HEK293 (cell line): ENCODE results near the gene DENND1C.

ENCODE experiments used
- CTCF ChIA-PET: fragments of 350-600 bp; formaldehyde crosslinking; extraction: SDS; loops from one replicate; lab custom pipeline; 2021; ENCODE audit warnings: antibody characterized with exemption; lab: Yijun Ruan, JAX
- POLR2A ChIA-PET: fragments of 300-600 bp; formaldehyde crosslinking; extraction: SDS; loops from one replicate; lab custom pipeline; 2020; ENCODE audit warnings: antibody characterized with exemption, inconsistent platforms; lab: Yijun Ruan, JAX
- H3K27ac ChIP-seq: fragments of 200-500 bp; sonication (Bioruptor generic); 2 replicates; pipeline ENCODE4 v1.5.1; 2014; ENCODE audit warnings: low read depth, low read length, control low read depth, inconsistent platforms; ENCODE audit errors: extremely low read depth
- H3K36me3 ChIP-seq, 2 experiments: fragments of 200-500 bp in 1 of 2; sonication (Bioruptor generic) in 1 of 2; 1 replicate in 1 of 2; 2 replicates in 1 of 2; pipeline ENCODE4 v1.5.1; 2014 to 2017; ENCODE audit warnings: inconsistent platforms in 2 of 2, low read length in 2 of 2; ENCODE audit not compliant: control insufficient read depth in 2 of 2, insufficient read depth in 1 of 2
- H3K4me1 ChIP-seq: fragments of 200-500 bp; sonication (Bioruptor generic); 2 replicates; pipeline ENCODE4 v1.5.1; 2014; ENCODE audit warnings: mild to moderate bottlenecking, low read length, inconsistent platforms; ENCODE audit not compliant: control insufficient read depth, insufficient read depth
- H3K4me3 ChIP-seq: 2 replicates; pipeline ENCODE4 v1.5.1; 2011; ENCODE audit warnings: low read depth, mild to moderate bottlenecking, control low read depth, low read length, moderate library complexity
- H3K9me3 ChIP-seq: fragments of 200-500 bp; sonication (Bioruptor generic); 2 replicates; pipeline ENCODE4 v1.5.1; 2014; ENCODE audit warnings: low read depth, low read length, inconsistent platforms; ENCODE audit not compliant: control insufficient read depth, insufficient read depth
- GLIS1 ChIP-seq: fragments of 450-650 bp; formaldehyde crosslinking; IDR thresholded peaks from 2 replicates; pipeline ENCODE4 v1.5.1; 2016; ENCODE audit warnings: missing biosample characterization, missing genetic modification characterization
- GLIS2 ChIP-seq: fragments of 450-650 bp; formaldehyde crosslinking; IDR thresholded peaks from 2 replicates; pipeline ENCODE4 v1.5.1; 2016; ENCODE audit warnings: missing biosample characterization, missing genetic modification characterization
- HOXC10 ChIP-seq: sonication (generic); formaldehyde crosslinking; IDR thresholded peaks from 2 replicates; pipeline ENCODE4 v1.8.1; 2023; ENCODE audit warnings: mild to moderate bottlenecking, missing genetic modification reagents
- IKZF3 ChIP-seq: fragments of 450-650 bp; IDR thresholded peaks from 2 replicates; pipeline ENCODE4 v1.5.0; 2018; ENCODE audit warnings: missing biosample characterization, mild to moderate bottlenecking, missing genetic modification characterization, moderate library complexity
- MZF1 ChIP-seq: fragments of 450-650 bp; formaldehyde crosslinking; IDR thresholded peaks from 2 replicates; pipeline ENCODE4 v1.5.1; 2017; ENCODE audit warnings: missing biosample characterization, missing genetic modification characterization, borderline replicate concordance
- PRDM2 ChIP-seq: fragments of 450-650 bp; formaldehyde crosslinking; IDR thresholded peaks from 2 replicates; pipeline ENCODE4 v1.5.1; 2016; ENCODE audit warnings: missing biosample characterization, missing genetic modification characterization, borderline replicate concordance
- PRDM4 ChIP-seq: fragments of 450-650 bp; formaldehyde crosslinking; IDR thresholded peaks from 2 replicates; pipeline ENCODE4 v1.5.1; 2017; ENCODE audit warnings: missing biosample characterization, missing genetic modification characterization
- RBAK ChIP-seq: fragments of 450-650 bp; formaldehyde crosslinking; IDR thresholded peaks from 2 replicates; pipeline ENCODE4 v1.5.1; 2016; ENCODE audit warnings: missing biosample characterization, missing genetic modification characterization
- SP2 ChIP-seq: fragments of 450-650 bp; formaldehyde crosslinking; IDR thresholded peaks from 2 replicates; pipeline ENCODE4 v1.5.1; 2016; ENCODE audit warnings: missing biosample characterization, missing genetic modification characterization
- ZBTB6 ChIP-seq: fragments of 450-650 bp; formaldehyde crosslinking; IDR thresholded peaks from 2 replicates; pipeline ENCODE4 v1.5.1; 2017; ENCODE audit warnings: missing biosample characterization, missing genetic modification characterization
- ZIC2 ChIP-seq: fragments of 450-650 bp; formaldehyde crosslinking; IDR thresholded peaks from 2 replicates; pipeline ENCODE4 v1.5.1; 2016; ENCODE audit warnings: missing biosample characterization, missing genetic modification characterization
- ZNF114 ChIP-seq: fragments of 450-650 bp; formaldehyde crosslinking; IDR thresholded peaks from 2 replicates; pipeline ENCODE4 v1.5.0; 2017; ENCODE audit warnings: missing biosample characterization, missing genetic modification characterization
- ZNF239 ChIP-seq: fragments of 450-650 bp; formaldehyde crosslinking; IDR thresholded peaks from 2 replicates; pipeline ENCODE4 v1.5.1; 2016; ENCODE audit warnings: missing biosample characterization, missing genetic modification characterization
- ZNF248 ChIP-seq: fragments of 450-650 bp; formaldehyde crosslinking; IDR thresholded peaks from 2 replicates; pipeline ENCODE4 v1.5.1; 2017; ENCODE audit warnings: missing biosample characterization, missing genetic modification characterization
- ZNF350 ChIP-seq: fragments of 450-650 bp; formaldehyde crosslinking; IDR thresholded peaks from 2 replicates; pipeline ENCODE4 v1.5.0; 2017; ENCODE audit warnings: missing biosample characterization, mild to moderate bottlenecking, missing genetic modification characterization
- ZNF629 ChIP-seq: fragments of 450-650 bp; formaldehyde crosslinking; IDR thresholded peaks from 2 replicates; pipeline ENCODE4 v1.5.1; 2017; ENCODE audit warnings: missing biosample characterization, missing genetic modification characterization
- ZNF76 ChIP-seq: fragments of 450-650 bp; formaldehyde crosslinking; IDR thresholded peaks from 2 replicates; pipeline ENCODE4; 2016; ENCODE audit warnings: low read depth, missing biosample characterization, missing genetic modification characterization, borderline replicate concordance
- ZNF776 ChIP-seq: fragments of 450-650 bp; formaldehyde crosslinking; IDR thresholded peaks from 2 replicates; pipeline ENCODE4 v1.5.0; 2017; ENCODE audit warnings: missing biosample characterization, missing genetic modification characterization, borderline replicate concordance
- TF ChIP-seq, protein P1 (sequence below): fragments of 450-650 bp; formaldehyde crosslinking; IDR thresholded peaks from 2 replicates; pipeline ENCODE4 v1.5.1; 2016; ENCODE audit warnings: missing biosample characterization, missing genetic modification characterization
- TF ChIP-seq, protein P2 (sequence below): fragments of 450-650 bp; formaldehyde crosslinking; IDR thresholded peaks from 2 replicates; pipeline ENCODE4 v1.5.1; 2016; ENCODE audit warnings: missing biosample characterization, missing genetic modification characterization

The DENND1C gene

GRCh38 chr19:6424939-6425731 lies 56.5 kb downstream of the DENND1C start (continued):
- TF ChIP-seq, protein P1, sequence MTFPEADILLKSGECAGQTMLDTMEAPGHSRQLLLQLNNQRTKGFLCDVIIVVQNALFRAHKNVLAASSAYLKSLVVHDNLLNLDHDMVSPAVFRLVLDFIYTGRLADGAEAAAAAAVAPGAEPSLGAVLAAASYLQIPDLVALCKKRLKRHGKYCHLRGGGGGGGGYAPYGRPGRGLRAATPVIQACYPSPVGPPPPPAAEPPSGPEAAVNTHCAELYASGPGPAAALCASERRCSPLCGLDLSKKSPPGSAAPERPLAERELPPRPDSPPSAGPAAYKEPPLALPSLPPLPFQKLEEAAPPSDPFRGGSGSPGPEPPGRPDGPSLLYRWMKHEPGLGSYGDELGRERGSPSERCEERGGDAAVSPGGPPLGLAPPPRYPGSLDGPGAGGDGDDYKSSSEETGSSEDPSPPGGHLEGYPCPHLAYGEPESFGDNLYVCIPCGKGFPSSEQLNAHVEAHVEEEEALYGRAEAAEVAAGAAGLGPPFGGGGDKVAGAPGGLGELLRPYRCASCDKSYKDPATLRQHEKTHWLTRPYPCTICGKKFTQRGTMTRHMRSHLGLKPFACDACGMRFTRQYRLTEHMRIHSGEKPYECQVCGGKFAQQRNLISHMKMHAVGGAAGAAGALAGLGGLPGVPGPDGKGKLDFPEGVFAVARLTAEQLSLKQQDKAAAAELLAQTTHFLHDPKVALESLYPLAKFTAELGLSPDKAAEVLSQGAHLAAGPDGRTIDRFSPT (tag by site-specific recombination): peak; percentile 95

- Histone ChIP-seq H3K4me1 (peaks cover 7% of the 10 kb centered on the region), H3K9me3 (no peaks in the 10 kb centered on the region), H3K36me3 (peaks cover 6 to 40% of the 10 kb centered on the region in 2 experiments; a peak in 2 of 3 replicates), H3K4me3 (peak within 1 kb of the TSS; percentile 84), H3K27ac (peak within 1 kb of the TSS; percentile 79)
- POLR2A ChIA-PET: interaction anchor here (0.5 to 2.1 kb wide), 24 partner anchors 8 to 412 kb away, joined by 3 to 25 read pairs (median 4); partner anchors contain the start of genes ALKBH7, CLPP, GPR108 and GTF2F1
- CTCF ChIA-PET: interaction anchor here (0.6 kb wide), 1 partner anchor 503 kb away, joined by 3 read pairs; no protein-coding TSS in a partner anchor
- no peak for TF ChIP-seq ZNF114 (tag by site-specific recombination)
- no peak for TF ChIP-seq MZF1 (tag by site-specific recombination)
- no peak for TF ChIP-seq ZNF350 (tag by site-specific recombination)
- TF ChIP-seq GLIS1 (tag by site-specific recombination): peak; percentile 79
- no peak for TF ChIP-seq PRDM2 (tag by site-specific recombination)
- no peak for TF ChIP-seq ZNF239 (tag by site-specific recombination)
- no peak for TF ChIP-seq ZNF776 (tag by site-specific recombination)
- no peak for TF ChIP-seq PRDM4 (tag by site-specific recombination)
- peak; percentile 77; the same call in 1 of the 2 replicates for TF ChIP-seq HOXC10 (CRISPR knock-in tag)
- TF ChIP-seq ZNF629 (tag by site-specific recombination): no peak
- TF ChIP-seq RBAK (tag by site-specific recombination): no peak
- TF ChIP-seq, protein P2, sequence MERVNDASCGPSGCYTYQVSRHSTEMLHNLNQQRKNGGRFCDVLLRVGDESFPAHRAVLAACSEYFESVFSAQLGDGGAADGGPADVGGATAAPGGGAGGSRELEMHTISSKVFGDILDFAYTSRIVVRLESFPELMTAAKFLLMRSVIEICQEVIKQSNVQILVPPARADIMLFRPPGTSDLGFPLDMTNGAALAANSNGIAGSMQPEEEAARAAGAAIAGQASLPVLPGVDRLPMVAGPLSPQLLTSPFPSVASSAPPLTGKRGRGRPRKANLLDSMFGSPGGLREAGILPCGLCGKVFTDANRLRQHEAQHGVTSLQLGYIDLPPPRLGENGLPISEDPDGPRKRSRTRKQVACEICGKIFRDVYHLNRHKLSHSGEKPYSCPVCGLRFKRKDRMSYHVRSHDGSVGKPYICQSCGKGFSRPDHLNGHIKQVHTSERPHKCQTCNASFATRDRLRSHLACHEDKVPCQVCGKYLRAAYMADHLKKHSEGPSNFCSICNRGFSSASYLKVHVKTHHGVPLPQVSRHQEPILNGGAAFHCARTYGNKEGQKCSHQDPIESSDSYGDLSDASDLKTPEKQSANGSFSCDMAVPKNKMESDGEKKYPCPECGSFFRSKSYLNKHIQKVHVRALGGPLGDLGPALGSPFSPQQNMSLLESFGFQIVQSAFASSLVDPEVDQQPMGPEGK (tag by site-specific recombination): peak; percentile 98
- TF ChIP-seq ZIC2 (tag by site-specific recombination): peak; percentile 90
- peak; percentile 50; the same call in 1 of the 2 replicates for TF ChIP-seq GLIS2 (tag by site-specific recombination)
- TF ChIP-seq ZNF76: peak; percentile 84
- no peak for TF ChIP-seq ZBTB6
- TF ChIP-seq IKZF3 (tag by site-specific recombination): no peak
- no peak for TF ChIP-seq SP2
- no peak for TF ChIP-seq ZNF248 (tag by site-specific recombination)
Measured at GRCh38 chr19:6424195-6424938, 57.2 kb downstream of the DENND1C start, which contains the start of gene KHSRP. Gene KHSRP, minus strand, starts transcription at chr19:6424811. Its CDS starts 110 bp downstream, at chr19:6424701.
